Effector CD4-positive, alpha-beta T cell (primary cell): ENCODE data around the gene PSORS1C2. TPM values are rescaled to one million over a fixed set of nuclear protein-coding genes. Genes with fewer than 3 reads are reported as not detected.
"Not testable (repeated sequence)": the region's sequence is repeated elsewhere in the genome, so short reads cannot be mapped to it uniquely, and the experiment has no call there.

Source experiments
- DNase-seq: peaks from one replicate; pipeline ENCODE4 v3.0.0-alpha.2; 2020
- total RNA-seq: gene quantifications from one replicate; lab custom pipeline; 2026; lab: John Stamatoyannopoulos, UW

The PSORS1C2 gene
- not detected for total RNA-seq

DNA sequence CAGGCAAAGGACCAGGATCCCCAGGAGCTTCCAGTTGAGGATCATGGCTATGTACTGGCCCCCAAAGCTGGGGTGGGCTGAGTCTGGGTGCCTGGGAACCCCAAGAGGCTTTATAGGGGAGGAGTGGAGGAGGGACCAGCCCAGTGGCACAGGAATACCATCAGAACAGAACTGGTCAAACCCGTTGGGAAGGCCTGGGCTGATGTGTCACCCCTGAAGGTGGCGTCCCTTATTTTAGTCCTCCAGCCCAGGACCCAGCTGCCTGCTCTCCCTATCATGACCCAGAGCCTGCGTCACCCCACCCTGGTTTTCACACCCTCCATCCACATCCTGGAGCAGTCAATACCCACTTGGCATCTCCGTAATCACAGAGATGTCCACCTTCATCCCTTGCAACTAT is at the start of gene PSORS1C2:
Gene PSORS1C2 (minus strand): TSS at position 85 of the 400 bp plus-strand sequence. CDS start 40 bp downstream, at position 45.
- no peak for DNase-seq

DNA sequence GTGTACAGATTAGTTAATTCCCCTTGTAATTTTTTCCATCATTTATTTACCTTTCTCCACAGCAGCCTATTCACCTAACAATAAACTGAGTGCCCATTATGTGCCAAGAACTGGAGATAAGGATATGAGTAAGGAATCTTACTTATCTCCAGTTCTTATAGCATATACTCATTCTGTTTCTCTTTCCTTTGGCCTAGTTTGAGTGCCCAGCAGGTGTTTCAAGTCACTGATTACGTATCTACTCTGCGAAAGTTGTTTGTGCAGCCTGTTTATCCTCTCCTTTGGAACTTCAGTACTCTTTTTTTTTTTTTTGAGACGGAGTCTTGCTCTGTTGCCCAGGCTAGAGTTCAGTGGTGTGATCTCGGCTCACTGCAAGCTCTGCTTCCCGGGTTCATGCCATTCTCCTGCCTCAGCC is 48.9 kb upstream of the PSORS1C2 start:
- no peak for DNase-seq

DNA sequence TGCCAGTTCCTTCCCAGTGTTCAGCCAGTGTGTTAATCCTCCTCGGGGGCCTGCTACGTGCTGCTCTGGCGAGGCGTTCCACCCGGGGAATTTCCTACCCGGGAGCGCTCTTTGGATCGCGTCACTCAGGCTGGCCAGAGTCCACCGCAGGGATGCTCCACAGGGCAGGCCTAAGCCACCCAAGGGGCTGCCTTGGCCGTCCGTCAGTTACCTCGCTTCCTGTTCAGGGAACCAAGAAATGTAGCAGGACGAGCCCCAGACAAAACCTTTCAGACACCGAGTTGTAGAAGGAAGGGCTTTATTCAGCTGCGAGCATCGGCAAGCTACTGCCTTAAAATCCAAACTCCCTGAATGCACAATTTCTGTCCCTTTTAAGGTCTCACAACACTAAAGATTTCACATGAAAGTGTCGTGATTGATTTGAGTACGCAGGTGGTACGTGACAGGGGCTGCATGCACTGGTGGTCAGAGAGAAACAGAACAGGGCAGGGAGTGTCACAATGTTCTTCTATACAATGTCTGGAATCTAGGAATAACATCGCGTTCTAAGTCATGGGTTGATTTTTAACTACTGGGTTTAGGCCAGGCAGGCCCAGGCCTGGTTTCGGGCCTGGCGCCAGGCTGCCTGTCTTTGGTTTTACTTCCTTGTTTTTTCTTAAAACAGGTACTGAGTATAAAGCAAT is 47.3 kb upstream of the PSORS1C2 start:
- no peak for DNase-seq

DNA sequence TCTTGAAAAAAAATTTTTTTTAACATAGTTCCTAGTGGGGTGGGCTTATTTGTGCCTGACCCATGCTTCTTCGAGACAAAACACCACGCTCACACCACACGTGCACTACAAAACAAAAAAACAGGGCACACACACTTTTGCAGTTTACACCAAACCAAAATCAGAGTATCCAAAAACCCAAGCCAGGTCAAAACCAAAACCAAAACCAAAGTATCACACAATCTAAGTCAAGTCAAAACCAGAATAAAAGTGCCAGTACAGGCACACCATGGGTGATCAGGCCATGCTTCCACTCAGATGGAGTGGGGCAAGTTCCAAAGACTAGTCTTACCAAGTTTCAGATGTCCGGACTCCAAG is 46.8 kb upstream of the PSORS1C2 start:
- DNase-seq: not testable (repeated sequence)

DNA sequence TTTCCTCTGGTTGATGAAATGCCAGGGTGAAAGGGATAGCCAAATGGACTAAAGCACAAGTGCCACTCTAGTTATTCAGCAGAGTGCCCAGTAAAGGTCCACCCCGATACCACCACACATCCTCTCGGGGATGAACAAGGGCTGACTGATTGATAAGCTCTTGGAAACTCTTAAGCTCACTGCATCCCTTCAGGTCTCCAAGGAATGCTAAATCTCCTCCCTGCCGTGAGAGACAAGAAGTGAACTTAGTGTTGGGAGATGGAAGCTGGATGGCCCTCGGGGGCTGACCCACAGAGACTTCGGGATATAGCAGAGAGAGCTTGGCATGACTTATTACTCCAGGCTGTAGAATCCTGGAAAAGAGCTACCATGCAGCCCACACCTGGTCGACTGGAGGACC is 45.0 kb upstream of the PSORS1C2 start:
- not testable (repeated sequence) for DNase-seq

DNA sequence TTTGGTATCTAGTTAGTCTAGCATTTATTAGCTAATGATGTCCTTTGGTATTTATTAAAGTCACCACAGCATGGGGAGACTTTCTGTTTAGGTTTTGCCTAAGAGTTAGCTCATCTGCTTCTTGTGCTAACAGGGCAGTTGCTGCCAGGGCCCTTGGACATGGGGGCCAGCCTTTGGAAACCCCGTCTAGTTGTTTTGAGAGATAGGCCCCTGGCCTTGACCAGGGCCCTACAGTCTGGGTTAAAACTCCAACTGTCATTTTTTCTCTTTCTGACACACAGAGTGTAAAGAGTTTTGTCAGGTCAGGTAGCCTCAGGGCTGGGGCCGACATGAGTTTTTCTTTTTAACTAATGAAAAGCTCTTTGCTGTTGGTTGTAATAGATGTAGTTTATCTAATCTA is 44.4 kb upstream of the PSORS1C2 start:
- not testable (repeated sequence) for DNase-seq

DNA sequence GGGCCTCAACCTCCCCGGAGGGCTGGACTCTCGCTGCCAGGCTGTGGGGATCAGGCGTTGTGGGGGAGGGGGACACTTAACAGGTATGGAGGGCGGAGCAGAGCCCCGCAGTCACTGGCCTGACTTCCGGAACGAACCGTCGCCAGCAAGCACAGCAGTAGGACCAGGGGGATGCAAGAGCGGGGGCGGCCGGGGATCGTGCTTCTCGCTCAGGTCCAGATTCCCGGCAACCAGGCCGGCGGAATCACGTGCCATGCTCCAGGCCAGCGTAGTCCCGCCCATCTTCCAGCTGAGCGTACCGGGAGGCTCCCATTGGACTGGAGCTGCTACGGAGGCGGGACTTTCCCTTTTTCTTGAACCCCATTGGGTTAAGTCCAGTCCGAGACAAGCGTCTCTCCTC is 41.6 kb upstream of the PSORS1C2 start:
- DNase-seq: no peak

DNA sequence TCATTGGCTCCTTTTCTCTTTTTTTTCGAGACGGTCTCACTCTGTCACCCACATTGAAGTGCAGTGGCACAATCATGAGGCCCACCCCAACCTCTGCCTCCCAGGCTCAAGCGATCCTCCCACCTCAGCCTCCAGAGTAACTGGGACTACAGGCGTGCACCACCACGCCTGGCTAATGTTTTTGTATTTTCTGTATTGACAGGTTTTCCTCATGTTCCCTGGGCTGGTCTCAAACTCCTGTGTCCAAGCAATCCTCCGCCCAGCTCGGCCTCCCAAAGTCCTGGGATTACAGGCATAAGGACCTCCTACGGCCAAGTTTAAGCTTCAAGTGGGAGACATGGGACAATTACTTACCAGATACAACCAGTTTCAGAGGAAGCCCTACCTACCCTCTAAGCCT is 41.0 kb upstream of the PSORS1C2 start:
- no peak for DNase-seq

DNA sequence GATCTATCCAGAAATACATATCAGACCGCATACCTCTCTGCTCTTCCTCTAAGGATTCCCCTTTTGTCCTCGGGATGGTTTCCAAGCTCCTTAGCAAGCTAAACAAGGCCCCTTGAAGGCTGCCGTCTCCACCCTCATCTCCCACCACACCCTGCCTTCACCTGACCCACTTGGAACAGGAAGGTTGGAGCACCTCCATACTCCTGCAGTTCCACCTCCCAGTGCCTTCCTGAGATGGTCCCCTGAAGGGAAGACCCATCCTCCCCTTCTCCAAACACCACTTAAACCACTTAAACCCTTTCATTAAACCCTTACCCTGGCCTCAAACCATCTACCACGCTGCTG is 40.1 kb upstream of the PSORS1C2 start:
- no peak for DNase-seq

DNA sequence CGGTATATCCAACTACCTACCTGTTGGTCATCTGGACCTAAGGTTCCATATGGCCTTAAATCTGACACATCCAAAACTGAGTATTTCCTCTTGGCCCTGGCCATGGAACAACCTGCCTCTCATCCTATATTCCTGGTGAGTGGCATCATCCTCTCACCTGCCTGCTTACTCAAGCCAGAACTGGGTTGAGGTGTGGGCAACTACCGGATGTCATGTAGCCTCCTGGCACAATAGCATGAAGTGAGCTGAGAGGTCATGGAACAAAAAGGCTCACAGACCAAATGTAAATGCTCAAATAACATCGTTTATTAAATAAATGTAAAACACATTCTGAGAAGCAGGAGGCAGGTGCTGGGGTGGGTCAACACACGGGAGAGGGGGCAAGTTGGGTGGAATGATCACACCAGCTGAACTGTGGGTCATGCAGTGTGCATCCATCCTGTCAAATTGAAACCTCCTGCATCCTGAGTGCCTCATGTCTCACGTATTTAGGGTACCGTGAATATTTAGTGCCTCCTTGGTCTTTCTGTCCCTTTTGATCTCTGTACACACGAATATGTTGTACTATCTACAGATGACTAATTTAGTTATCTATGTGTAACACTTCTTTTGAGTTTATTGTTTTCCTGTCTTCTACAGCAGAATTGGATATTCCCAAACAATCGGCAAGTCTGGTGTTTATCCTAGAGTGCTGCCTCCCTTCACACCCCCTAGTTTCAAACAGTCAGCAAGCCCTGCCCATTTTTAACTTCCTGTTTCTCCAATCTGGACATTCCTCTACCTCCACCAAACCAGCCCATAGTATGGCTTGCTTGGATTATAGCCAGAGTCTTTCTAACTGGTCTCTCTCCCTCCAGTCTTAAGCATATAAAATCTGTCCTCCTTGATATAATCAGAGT is 39.5 kb upstream of the PSORS1C2 start:
- DNase-seq: no peak

DNA sequence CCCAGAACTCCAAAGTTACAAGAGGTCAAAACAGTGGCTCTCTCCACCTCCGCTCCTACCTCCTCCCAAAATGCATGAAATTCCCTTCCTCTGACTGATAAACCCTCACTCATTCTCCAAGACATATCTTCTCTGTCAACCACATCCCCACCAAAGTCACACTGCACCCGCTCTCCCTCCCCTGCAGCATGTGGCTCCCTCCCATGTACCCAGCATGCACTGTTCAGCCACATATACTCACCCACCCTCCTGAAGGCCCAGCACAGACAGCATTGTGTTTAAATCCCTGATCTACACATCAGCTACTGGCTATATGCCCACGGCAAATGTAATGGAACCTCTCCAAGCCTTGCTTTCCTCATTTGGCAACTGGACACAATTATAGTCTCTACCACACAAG is 37.1 kb upstream of the PSORS1C2 start:
- no peak for DNase-seq

DNA sequence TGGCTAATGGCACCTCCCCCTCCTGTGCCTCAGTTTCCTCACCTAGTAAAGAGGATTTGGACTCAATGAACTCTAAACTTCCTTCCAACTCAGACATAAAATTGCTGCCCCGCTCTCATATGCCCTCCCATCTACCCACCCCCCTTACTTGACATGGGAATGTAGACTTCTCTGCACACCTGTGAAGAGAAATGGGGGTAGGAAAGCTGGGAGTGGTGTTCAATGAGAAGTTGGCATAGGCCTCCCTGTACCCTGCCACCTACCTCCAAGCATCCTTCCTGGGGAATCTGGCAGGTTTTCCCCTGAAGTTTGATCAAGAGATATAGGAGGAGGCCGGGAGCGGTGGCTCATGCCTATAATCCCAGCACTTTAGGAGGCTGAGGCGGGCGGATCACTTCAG is 35.5 kb upstream of the PSORS1C2 start:
- no peak for DNase-seq

DNA sequence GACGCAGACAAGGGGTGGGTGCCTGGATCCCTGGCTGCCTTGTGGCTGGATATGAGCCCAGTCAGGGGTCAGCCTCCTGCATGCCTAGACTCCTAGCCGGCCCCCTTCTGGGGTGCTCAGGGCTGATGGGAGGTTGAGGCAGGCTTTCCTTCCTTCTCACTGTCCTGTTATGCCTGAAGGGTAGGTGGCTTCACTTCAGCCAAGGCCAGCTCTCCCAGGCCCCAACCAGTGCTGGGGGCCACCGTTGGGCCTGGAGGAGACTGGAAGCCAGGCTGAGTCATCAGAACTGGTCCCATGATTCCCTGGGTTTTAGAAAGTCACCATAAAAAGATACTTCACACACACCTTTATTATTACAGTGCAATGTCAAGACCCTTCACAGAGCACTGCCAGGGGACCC is 34.5 kb upstream of the PSORS1C2 start:
- no peak for DNase-seq

DNA sequence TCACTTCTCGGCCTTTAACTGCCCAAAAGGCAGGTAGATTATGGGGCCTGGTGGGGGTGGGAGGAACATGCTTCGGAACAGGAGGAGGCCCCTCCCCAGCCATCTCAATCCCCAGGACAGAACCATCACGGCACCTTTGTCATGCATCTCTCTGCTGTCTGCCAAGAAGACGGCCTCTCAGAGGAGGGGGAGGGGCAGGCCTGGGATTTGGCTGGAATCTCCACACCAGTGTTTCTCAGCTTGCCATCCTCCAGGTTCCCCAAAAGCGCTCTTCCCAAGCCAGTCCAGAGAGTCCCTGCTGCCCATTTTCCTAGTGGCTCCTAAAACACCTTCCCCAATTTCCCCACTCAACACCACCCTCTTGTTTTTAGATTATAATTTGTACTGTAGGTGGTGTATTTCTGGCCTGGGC is 34.1 kb upstream of the PSORS1C2 start:
- DNase-seq: no peak

DNA sequence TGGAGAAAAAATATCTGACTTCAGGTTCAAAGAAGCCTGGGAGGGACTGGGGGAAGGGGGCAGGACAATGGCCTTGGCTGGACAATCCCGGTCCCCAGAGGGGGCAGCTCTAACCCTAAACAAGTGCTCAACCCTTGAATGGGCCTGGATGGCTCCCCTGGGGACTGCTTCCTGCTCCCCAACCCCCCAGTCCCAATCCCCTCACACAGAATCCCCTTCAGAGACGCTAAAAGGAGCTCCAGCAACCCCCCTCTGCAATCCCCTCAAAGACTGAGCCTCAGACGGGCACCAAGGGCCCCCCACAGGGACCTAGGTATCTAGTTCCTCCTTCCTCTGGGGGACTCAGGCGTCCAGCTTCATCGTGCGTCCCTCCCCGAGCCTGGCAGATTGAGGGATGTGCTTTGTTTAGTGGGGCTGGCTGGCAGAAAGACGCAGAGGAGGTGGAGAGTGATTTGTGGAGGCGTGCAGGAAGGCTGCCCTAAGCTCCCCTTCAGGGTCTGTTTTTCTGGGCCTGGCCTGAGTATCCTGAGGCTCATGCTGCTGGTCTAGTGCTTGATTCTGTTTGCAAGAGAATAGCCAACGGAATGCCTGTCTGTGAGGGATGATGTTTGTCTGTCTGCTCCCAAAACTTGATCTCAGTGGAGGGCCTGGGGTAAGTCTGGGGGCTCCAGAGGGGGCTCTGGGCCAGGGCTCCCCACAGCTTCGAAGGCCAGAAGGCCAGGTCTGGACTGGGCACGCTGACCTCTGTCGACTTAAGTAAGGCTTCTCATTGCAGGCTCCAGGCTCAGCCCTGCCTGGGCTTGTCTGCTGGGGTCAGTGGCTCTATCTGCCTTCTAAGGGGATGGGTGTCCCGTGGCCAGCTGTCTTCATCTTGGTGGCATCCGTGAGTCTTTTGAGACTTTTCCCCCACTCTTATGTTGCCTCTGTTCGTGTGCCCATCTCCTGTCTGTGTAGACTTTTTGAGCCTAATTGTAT is 33.4 kb upstream of the PSORS1C2 start:
- no peak for DNase-seq

DNA sequence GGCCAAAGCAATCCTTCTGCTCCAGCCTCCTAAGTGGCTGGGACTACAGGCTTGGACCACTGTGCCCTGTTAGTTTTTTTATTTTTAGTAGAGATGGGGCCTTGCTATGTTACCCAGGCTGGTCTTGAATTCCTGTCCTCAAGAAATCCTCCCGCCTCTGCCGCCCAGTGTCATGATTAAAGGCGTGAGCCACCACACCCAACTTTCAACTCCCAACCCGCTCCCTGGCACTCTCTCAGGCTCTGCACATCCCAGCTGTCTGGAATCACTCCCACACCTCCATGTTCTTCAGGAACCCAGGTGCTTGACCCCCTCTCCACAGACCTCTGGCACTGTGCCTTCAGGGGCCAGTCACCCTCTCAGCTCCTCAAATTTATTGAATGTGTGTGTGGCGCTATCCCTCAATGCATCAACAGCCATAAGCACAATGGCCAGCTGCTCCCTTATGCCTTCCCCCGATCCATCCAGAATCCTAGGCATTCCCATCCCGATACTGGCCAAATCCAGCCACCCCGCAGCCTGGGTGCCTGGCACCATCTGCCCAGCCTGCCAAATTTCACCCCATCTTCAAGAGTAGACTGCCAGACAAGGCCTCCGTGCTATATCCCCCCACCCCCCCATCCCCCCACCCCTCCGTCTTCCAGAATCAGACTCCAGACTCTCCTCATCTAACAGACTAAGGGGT is 32.3 kb upstream of the PSORS1C2 start:
- no peak for DNase-seq

DNA sequence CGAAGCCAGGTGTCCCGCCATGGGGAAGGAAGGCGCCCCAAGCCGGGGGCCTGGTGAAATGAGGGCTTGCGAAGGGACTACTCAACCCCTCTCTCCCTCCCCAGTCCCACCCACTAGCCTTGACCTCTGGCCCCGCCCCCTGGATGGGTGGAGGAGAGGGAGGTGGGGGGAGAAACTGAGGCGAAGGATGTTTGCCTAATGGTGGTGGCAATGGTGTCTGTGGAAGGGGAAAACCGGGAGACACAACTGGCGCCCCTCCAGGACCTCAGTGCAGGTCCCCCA is 31.7 kb upstream of the PSORS1C2 start, which contains the start of gene POU5F1:
Gene POU5F1 (minus strand): TSS at position 83 of the 282 bp plus-strand sequence. CDS start 62 bp downstream, at position 21.
- DNase-seq: no peak

DNA sequence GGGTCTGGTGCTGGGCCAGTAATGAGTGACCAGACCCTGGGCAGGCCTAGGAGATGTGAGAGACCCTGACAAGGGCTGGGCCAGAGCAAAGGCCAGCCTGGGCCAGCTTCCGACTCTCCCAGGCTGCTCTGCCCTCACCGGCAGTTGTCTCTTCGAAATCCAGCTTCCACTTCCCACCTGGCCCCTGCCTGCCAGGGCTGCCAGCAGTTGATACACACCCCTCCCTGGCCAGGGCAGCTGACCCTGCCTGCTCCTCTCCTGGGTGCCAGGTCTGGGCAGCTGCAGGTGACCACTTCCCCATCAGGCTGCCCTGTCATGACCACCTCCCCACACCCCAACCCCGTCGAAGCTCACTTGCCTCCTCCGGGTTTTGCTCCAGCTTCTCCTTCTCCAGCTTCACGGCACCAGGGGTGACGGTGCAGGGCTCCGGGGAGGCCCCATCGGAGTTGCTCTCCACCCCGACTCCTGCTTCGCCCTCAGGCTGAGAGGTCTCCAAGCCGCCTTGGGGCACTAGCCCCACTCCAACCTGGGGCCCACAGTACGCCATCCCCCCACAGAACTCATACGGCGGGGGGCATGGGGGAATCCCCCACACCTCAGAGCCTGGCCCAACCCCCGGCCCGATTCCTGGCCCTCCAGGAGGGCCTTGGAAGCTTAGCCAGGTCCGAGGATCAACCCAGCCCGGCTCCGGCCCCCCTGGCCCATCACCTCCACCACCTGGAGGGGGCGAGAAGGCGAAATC is 31.2 kb upstream of the PSORS1C2 start:
- DNase-seq: not testable (repeated sequence)

DNA sequence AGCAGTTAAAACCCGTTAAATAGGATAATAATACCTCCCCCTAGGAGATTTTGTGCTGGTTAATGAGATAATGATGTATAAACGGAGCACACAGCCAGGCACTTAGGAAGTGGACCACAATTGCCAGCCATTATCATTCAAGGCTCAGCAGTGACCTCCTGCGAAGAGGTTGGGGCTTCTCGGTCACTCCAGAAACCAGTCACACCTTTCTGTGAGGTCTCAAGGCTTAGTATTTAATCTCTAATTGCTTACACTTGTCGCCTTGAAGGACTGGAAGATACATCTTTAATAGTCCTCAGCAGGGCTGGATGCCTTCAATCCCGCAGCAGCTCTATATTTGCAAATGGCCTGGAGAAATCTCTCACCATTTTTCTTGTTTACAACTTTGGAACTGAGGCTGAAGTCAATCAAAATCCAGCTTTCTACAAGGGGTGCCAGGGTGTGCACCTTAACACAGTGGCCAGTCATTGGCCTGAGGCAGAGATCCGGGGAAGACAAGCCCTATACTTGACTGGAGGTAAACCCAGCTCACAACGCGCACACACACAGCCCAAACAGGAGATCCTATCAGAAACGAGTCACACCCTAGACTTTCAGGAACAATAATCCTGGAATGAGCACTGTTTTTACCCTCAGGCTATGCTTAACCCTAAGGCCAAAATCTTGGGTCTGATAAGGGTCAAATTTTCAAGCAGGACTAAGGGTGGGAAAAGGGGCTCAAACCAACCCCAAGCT is 30.4 kb upstream of the PSORS1C2 start:
- DNase-seq: no peak

DNA sequence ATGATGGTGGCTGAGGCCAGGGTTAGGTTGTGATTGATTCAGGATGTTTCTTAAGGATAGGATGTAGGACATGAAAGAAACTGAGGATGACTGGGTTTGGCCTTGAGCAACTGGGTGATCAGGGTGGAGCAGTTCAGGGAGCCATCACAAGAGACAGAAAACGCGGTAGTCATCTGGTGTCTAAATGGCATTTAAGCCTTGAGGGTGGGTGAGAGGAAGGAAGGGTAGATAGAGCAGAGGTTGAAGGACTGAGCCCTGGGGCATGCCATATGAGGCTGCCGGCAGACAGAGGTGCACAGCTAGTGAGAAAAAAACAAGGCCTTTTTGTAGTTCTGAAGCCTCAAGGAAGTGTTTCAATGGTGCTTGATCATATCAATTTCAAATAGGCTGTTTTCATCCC is 29.7 kb upstream of the PSORS1C2 start:
- DNase-seq: no peak

DNA sequence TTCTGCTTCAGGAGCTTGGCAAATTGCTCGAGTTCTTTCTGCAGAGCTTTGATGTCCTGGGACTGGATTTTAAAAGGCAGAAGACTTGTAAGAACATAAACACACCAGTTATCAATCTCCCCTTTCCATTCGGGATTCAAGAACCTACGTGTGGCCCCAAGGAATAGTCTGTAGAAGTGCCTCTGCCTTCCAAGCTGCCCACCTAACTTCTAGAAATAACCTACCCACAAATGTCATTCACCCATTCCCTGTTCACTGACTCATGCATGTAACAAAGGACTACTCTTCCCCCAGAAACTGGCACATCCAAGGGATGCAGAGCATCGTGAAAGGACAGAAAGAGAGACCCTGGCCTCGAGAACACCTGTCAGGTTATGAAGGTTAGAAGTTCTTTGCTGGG is 27.1 kb upstream of the PSORS1C2 start:
- DNase-seq: no peak
